GM18498 (cell line): ENCODE results near the gene CEP104.
"Not testable (repeated sequence)": the region's sequence is repeated elsewhere in the genome, so short reads cannot be mapped to it uniquely, and the experiment has no call there.

Experiments
- ATAC-seq: cut with Tn5 transposase; IDR thresholded peaks from one replicate; pipeline ENCODE4 v1.9.1; 2021; ENCODE audit warnings: mild to moderate bottlenecking, moderate library complexity; ENCODE audit not compliant: unreplicated experiment

The CEP104 gene

GRCh38 chr1:3828391-3828790 lies 28.6 kb downstream of the CEP104 start:
- no peak for ATAC-seq

GRCh38 chr1:3827813-3828307 lies 29.2 kb downstream of the CEP104 start:
- ATAC-seq: no peak

GRCh38 chr1:3825356-3825755 lies 31.7 kb downstream of the CEP104 start:
- ATAC-seq: no peak

- ATAC-seq: no peak
Observed at GRCh38 chr1:3824650-3825049, 32.4 kb downstream of the CEP104 start.

GRCh38 chr1:3822421-3822820 lies 34.6 kb downstream of the CEP104 start:
- ATAC-seq: no peak

- no peak for ATAC-seq
Observed at GRCh38 chr1:3821908-3822307, 35.1 kb downstream of the CEP104 start.

- no peak for ATAC-seq
Observed at GRCh38 chr1:3821447-3821846, 35.6 kb downstream of the CEP104 start.

GRCh38 chr1:3821004-3821403 lies 36.0 kb downstream of the CEP104 start:
- no peak for ATAC-seq

- no peak for ATAC-seq
Observed at GRCh38 chr1:3820316-3820715, 36.7 kb downstream of the CEP104 start.

- ATAC-seq: no peak
Observed at GRCh38 chr1:3819771-3820200, 37.2 kb downstream of the CEP104 start.

GRCh38 chr1:3817821-3818597 lies 39.0 kb downstream of the CEP104 start:
- ATAC-seq: no peak

GRCh38 chr1:3817138-3817740 lies 39.8 kb downstream of the CEP104 start:
- no peak for ATAC-seq

GRCh38 chr1:3816331-3817137 lies 40.5 kb downstream of the CEP104 start:
- ATAC-seq: no peak

- no peak for ATAC-seq
Observed at GRCh38 chr1:3814771-3815561, 42.0 kb downstream of the CEP104 start.

- no peak for ATAC-seq
Observed at GRCh38 chr1:3814065-3814464, 42.9 kb downstream of the CEP104 start.

GRCh38 chr1:3811595-3811911 lies 45.5 kb downstream of the CEP104 start:
- no peak for ATAC-seq

- ATAC-seq: not testable (repeated sequence)
Observed at GRCh38 chr1:3810149-3810761, 46.8 kb downstream of the CEP104 start.

GRCh38 chr1:3809680-3810079 lies 47.3 kb downstream of the CEP104 start:
- no peak for ATAC-seq

- ATAC-seq: no peak
Observed at GRCh38 chr1:3807769-3808168, 49.2 kb downstream of the CEP104 start.

GRCh38 chr1:3805038-3805437 lies 52.0 kb downstream of the CEP104 start:
- no peak for ATAC-seq

GRCh38 chr1:3804627-3804944 lies 52.4 kb downstream of the CEP104 start:
- not testable (repeated sequence) for ATAC-seq
